ENCODE measurements around the gene PLCL1. TPM values are rescaled to one million over a fixed set of nuclear protein-coding genes. Genes with fewer than 3 reads are reported as not detected.

PLCL1 gene
- total RNA-seq, 1 experiment from 2014 or later, result 0.07 TPM

GRCh38 chr2:198000417-198000816 is 196.0 kb downstream of the PLCL1 start:
- Histone ChIP-seq H3K79me2 (ENCODE audit: insufficient read depth, low read length) (no peaks in the 10 kb centered on the region), H4K20me1 (ENCODE audit: insufficient read depth) (no peaks in the 10 kb centered on the region; the same call in 1 of the 2 replicates), H3K27ac (ENCODE audit: low read depth, low read length) (no peak overlapping the region), H3K4me3 (replicated peaks in 1 of 2; ENCODE audit: low read depth in 1 of 2, low read length in 2 of 2) (no peak overlapping the region), H3K9ac (ENCODE audit: low read length) (no peak overlapping the region), H2AFZ (ENCODE audit: low read depth, low read length, poor library complexity, severe bottlenecking) (no peak overlapping the region), H3K4me1 (ENCODE audit: control insufficient read depth in 1 of 2, insufficient read depth in 2 of 2, low read length in 2 of 2) (no peaks in the 10 kb centered on the region), H3K36me3 (ENCODE audit: control insufficient read depth in 1 of 2, insufficient read depth in 2 of 2, low read length in 2 of 2) (no peaks in the 10 kb centered on the region), H3K9me2 (ENCODE audit: insufficient read depth) (no peaks in the 10 kb centered on the region), H3K27me3 (ENCODE audit: insufficient read depth, low read length) (peaks cover 14% of the 10 kb centered on the region), H3K9me3 (ENCODE audit: control insufficient read depth in 1 of 2, insufficient read depth in 1 of 2, low read depth in 1 of 2, low read length in 2 of 2) (no peaks in the 10 kb centered on the region), H3K4me2 (ENCODE audit: low read length) (no peak overlapping the region)
- DNase-seq (ENCODE audit: low read depth, low spot score), result no peak
- RAD21 ChIA-PET (ENCODE audit: low non-redundant PET in 1 of 2, low total read pairs in 2 of 2, uncharacterized antibody in 2 of 2, unreplicated experiment in 2 of 2), result no interaction called here
- intact Hi-C loops (cut with micrococcal nuclease), result no loop called here
- ATAC-seq, result no peak
- CTCF ChIA-PET, result no interaction called here
- POLR2A ChIA-PET, result no interaction called here
- no TSS peak for BruUV-seq (replicated peaks)
- TF ChIP-seq SRF (IDR thresholded peaks at IDR 0.05; ENCODE audit: low read depth) (no peak), REST (IDR thresholded peaks at IDR 0.05; ENCODE audit: low read depth) (no peak), YY1 (IDR thresholded peaks at IDR 0.05; ENCODE audit: extremely low read depth, insufficient replicate concordance, low read depth, low read length) (no peak), POLR2AphosphoS5 (IDR thresholded peaks at IDR 0.05; ENCODE audit: low read depth, low read length) (no peak), ZBTB33 (IDR thresholded peaks at IDR 0.05; ENCODE audit: extremely low read depth, insufficient replicate concordance, low read length) (no peak), POLR2A (IDR thresholded peaks at IDR 0.05; ENCODE audit: borderline replicate concordance, extremely low read depth, insufficient read depth, insufficient read length) (no peak), CTCF (IDR thresholded peaks at IDR 0.05 in 2 of 3, conservative IDR thresholded peaks at IDR 0.05 in 1 of 3; ENCODE audit: borderline replicate concordance in 1 of 3, insufficient read depth in 1 of 3, low read depth in 2 of 3, low read length in 2 of 3) (no peak), CEBPB (IDR thresholded peaks at IDR 0.05; ENCODE audit: low read depth) (no peak), ELF1 (IDR thresholded peaks at IDR 0.05; ENCODE audit: borderline replicate concordance, low read depth) (no peak), MAX (IDR thresholded peaks at IDR 0.05) (no peak), ZNF274 (IDR thresholded peaks at IDR 0.05; ENCODE audit: low read depth, low read length) (no peak), SP1 (IDR thresholded peaks at IDR 0.05; ENCODE audit: low read depth) (no peak)

All from HCT116 (cell line).